Measurements from ENCODE around the gene GAB4.

- TF ChIP-seq, protein P1, sequence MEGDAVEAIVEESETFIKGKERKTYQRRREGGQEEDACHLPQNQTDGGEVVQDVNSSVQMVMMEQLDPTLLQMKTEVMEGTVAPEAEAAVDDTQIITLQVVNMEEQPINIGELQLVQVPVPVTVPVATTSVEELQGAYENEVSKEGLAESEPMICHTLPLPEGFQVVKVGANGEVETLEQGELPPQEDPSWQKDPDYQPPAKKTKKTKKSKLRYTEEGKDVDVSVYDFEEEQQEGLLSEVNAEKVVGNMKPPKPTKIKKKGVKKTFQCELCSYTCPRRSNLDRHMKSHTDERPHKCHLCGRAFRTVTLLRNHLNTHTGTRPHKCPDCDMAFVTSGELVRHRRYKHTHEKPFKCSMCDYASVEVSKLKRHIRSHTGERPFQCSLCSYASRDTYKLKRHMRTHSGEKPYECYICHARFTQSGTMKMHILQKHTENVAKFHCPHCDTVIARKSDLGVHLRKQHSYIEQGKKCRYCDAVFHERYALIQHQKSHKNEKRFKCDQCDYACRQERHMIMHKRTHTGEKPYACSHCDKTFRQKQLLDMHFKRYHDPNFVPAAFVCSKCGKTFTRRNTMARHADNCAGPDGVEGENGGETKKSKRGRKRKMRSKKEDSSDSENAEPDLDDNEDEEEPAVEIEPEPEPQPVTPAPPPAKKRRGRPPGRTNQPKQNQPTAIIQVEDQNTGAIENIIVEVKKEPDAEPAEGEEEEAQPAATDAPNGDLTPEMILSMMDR (IDR thresholded peaks at IDR 0.05; ENCODE audit: low read depth, low read length, poor library complexity, severe bottlenecking), result no peak
- no peak for TF ChIP-seq EZH2phosphoT487 (IDR thresholded peaks at IDR 0.05; ENCODE audit: borderline replicate concordance, low read length)
Observed at GRCh38 chr22:16915701-16916100, 92.3 kb downstream of the GAB4 start.

All from DOHH2 (cell line).